Islet precursor cell (in vitro differentiated cells): Measurements from ENCODE around the gene CRHBP.
"Not testable (repeated sequence)": the region's sequence is repeated elsewhere in the genome, so short reads cannot be mapped to it uniquely, and the experiment has no call there.

Experiments used
- DNase-seq: peaks from one replicate; pipeline ENCODE4 v3.0.0-alpha.2; 2018

Gene CRHBP

DNA sequence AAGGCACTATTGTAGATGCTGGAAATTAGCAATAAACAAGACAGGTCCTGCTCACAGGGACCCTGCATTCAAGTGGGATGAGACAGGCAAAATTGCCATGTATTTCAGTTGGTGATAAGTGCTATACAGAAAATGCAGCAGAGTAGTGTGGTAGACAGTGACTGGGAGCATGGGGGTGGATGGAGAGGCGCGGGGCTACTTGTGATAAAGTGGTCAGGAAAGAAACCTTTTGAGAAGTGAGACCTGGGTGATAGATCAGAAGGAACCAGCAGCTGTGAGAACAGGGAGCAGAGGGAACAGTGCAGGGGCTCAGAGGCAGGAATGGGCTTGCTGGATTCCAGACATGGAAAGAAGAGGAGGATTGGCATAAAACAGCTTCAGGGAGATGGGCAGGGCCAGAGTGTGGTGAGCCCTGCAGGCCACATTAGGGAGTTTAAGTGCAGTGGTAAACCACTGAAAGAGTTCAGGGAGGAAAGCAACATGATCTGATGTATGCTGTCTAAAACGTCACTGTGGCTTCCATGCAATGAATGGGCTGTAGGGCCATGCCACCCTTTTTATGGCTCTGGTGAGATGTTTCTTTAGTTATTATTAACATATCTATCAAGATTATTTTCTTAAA lies 7.3 kb downstream of the CRHBP start:
- DNase-seq = peak; percentile 83

DNA sequence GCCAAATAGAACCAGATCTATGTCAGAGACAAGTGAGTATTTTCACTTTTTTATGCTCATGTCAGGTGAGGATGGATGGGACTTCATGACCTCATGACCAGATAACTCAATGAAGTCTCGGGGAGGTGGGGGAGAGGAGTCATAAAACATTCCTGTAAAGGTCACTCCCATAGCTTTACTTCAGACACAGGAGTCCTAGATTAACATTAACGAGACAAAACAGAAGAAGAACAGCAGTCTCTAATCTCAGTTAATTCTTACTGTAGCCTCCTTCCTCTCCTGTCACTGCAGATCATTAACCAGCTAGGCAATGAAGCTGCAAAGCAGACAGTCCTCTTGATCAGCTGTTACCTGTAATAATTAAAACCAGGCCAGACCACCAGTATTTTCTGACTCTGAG lies 11.2 kb downstream of the CRHBP start:
- no peak for DNase-seq

DNA sequence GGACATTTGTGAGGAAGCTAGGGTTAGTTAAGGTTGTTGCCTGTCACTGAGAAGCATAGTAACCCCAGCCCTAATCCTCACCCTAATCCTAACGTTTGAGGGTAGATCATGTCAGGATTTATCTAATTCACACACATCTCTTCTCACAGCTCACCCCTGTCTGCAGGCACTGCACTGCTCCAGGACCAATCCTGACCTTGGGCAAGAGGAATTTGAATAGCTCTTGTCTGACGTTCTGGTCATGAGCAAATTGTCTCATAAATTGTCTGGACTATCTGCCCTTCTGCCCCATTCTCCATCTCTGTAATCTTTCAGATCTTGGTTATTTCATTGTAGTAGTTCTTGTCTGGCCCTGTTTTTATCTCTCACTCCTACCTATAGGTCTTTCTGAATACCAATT lies 18.7 kb downstream of the CRHBP start:
- DNase-seq = peak; percentile 75

DNA sequence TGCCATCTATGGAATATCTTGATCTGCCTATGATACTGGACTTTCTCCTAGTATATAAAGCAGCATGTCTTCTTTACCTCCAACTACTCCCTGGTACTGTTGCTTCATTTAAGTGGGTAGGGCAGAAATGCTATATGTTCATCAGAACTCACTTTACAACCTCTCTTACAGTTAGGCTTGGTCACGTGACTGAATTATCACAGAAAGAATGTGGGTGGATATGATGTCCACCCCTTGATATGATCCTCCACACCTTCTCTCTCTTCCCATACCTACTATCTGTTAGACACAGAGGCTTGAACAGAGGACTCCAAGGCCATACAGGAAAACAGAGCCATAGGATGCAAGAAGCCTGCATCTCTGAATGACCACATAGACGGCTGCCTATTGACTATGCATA lies 19.8 kb downstream of the CRHBP start:
- DNase-seq = no peak

DNA sequence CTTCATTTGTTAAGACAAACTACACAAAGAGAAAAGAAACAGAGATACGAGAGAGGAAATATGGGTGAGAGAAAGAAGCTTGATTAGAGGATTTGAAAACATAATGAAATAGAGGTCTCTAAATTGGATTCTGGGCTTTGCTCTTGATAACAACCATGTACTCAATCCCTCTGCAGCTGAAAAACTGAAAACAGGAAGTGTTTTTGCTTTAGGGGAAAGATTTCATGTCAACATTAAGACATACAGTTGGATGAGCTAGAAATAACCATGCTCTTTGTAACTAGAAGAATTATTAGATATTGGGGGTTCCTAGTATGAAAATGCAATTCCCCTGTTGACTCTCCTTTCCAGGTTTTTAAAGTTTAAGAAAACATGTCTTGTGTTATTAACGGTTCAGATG lies 21.9 kb downstream of the CRHBP start:
- no peak for DNase-seq

DNA sequence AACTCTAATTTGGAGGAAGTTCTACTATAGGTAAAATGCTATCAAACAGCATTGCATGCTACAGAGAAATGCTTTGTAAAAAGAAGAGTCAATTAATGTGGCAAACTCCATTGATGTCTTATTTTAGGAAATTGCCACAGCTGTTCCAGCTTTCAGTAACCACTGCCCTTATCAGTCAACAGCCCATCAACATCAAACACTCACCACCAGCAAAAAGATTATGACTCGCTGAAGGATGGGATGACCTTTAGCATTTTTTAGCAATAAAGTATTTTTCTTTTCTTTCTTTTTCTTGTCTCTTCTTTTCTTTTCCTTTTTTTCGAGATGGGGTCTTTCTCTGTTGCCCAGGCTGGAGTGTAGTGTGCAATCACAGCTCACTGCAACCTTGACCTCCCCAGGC lies 26.0 kb downstream of the CRHBP start:
- DNase-seq = no peak

DNA sequence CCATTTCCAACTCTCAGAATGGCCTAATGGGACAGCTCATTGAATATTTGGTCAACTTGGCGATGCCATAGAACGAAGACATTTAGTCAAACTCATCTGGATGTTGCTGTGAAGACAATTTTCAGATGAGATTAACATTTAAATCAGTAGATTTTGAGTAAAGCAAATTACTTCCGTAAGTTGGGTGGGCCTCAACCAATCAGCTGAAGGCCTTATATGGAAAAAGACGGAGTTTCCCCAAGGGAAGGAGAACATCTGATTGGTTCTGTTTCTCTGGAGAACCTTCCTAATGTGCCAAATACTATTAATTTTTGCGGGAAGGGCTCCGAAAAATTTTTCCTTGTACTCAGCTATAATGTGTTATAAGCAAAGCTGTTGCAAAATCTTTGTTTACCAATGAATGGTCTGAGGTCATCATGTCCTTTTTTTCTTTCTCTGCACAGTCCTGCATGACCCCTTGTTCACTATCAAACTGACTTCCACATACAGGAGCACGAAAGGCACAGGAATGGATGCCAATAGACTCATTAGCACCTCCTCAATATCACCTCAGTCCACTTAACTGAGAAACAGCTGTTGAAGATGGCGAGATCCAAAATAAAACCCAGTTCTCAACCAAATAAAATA lies 27.8 kb downstream of the CRHBP start:
- DNase-seq = no peak

DNA sequence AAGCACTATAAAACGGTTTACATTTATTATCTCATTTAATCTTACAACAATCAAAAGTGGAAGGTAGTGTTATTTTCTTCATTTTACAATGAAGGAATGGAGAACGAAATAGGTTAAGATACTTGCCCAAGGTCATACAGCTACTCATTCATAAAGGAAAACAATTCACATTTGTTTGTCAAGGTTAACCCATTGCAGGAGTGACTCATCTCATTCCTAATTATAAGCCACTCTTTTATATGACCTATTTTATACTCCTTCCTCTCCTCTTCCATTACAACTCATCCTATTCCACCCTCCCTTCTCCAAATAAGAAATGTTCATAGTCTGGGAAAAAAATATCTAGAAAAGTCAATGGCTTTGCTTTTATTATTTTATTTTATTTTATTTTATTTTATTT lies 29.6 kb downstream of the CRHBP start:
- DNase-seq = no peak

DNA sequence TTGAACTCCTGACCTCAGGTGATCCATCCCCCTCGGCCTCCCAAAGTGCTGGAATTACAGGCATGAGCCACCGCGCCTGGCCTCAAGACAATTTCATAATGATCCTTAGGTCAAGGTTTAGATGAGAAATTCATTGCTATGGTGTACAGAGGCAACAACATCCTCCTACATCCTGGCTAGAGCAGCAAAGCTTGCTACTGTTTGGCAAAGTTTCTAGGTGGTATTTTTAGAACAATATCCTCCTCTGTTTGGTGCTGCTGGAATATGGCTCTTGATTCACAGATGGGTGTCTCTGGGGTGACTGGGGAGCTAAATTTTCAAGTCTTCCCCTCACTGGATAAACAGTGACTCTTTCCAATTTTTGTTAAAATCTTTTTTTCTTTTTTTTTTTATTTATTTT lies 30.6 kb downstream of the CRHBP start:
- no peak for DNase-seq

DNA sequence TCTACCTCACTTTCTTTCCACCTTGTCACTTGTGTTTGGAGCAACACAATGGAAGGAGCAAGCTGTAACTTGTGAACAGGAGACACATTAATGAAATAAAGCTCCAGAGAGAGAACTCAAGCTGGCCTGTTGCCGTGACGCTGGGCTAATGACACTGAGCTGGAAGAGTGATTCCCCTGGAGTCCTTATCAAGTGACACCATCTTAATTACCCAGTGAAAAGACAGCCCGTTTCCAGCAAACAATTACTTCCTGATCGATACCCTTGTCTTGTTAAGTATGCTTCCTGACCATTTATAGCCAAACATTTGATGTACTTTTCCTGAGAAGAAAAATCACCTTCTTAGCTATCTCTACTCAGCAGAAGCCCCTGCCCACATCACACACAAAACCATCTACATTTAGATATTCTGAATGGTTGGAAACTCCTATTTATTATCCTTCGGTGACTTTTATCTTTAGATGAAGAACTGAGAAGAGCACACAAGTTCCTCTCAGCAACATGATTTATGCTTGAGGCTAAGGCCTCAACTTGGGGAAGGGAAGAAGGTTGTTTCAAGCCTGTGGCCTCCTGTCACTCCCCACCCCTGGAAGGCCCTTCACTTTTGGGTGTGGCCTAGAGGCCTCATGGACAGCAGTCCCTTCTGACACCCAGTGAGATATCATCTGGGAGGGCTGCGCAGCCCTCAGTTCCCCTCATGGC lies 34.1 kb downstream of the CRHBP start:
- no peak for DNase-seq

DNA sequence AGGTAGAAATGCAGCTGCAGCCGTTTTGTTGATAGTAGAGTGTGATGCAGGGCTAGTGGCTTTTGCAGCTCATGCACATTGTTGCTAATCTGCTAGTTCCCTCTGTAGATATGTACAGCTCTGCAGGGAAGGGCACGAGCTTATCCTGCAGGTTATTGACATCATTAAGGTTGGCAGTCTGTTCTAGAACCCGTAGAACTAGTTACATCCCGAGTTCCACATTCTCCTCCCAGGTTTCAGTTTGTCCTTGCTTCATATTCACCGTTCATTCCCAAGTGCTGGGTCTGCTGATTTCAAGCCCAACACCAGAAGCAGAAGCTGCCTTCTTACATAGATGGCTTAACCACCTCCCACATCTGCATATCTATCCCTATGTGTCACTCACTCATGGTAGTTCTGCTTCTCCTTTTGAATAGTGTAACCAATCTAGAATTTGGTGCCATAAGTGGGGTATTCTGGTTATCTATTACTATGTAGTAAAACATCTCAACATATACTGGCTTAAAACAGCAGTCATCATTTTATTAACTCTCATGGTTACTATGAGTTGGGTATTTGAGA lies 38.1 kb downstream of the CRHBP start:
- no peak for DNase-seq

DNA sequence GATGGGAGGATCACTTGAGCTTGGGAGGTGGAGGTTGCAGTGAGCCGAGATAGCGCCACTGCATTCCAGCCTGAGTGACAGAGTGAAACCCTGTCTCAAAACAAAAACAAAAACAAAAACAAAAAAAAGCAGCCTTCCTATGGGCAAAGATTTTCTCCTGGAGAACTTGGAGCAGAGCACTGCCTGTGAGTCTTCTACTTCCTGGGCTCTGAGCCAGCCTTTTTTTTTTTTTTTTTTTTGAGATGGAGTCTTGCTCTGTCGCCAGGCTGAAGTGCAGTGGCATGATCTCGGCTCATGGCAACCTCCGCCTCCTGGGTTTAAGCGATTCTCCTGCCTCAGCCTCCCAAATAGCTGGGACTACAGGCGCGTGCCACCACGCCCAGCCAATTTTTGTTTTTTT lies 40.6 kb downstream of the CRHBP start:
- not testable (repeated sequence) for DNase-seq

DNA sequence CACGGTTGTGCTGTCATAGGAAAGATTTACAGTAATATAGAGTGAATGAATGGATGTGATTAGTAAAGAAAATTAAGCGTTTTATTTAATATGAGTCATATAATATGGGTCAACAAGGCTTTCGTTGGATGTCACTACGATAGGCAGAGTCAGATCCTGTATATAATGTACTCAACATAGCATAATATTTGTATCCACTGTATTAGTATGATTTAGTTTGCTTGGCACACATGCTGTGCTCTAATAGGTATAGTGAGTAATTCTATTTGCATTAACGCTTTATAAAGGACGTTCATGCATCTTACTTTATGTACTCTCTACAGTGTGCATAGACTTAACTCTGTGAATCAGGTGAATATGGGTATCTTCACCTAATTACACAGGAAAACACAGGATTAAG lies 41.5 kb downstream of the CRHBP start:
- no peak for DNase-seq

DNA sequence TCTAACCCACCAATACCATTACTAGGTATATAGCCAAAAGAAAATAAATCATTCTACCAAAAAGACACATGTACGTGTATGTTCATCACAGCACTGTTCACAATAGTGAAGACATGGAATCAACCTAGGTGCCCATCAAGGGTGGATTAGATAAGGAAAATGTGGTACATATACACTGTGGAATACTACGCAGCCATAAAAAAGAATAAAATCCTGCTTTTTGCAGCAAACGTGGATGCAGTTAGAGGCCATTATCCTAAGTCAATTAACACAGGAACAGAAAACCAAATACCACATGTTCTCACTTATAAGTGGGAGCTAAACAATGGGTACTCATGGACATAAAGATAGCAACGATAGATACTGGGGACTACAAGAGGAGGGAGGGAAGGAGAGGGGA lies 45.4 kb downstream of the CRHBP start:
- DNase-seq = not testable (repeated sequence)

DNA sequence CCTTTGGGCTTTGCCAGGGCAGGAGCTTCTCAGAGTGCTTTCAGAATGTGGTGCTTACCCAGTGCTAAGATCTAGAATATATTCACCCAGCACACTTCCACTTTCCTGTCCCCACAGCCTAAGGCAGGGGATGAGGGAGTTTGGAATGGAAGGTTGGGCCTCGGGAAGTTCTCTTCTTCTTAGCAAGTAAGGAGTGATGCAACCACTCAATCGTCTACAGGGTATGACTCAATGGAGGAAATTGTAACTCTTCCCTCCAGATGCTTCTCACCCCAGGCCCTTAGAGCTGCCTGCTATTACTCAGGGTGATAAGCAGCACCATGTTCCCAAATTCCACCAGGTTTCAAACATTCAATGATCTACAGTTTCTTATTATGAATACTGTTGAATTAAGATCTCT lies 46.6 kb downstream of the CRHBP start:
- DNase-seq = peak; percentile 80

DNA sequence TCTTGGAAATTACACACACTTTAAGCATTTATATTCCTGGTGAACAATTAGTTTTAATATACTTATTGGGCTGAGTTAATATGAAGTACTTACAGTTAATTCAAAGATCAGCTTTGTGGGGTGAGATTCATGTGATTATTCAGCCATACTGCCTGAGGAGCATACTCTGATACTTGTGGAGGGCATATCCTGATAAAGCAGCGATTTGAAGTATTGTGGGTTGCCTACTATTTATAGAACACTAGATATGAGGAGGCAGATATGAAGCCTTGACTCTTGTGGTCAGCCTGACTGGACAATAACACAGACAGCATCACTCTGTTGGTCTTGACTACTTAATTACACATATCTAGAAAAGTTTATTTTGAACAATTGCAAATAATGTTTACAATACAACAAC lies 50.4 kb downstream of the CRHBP start:
- no peak for DNase-seq

DNA sequence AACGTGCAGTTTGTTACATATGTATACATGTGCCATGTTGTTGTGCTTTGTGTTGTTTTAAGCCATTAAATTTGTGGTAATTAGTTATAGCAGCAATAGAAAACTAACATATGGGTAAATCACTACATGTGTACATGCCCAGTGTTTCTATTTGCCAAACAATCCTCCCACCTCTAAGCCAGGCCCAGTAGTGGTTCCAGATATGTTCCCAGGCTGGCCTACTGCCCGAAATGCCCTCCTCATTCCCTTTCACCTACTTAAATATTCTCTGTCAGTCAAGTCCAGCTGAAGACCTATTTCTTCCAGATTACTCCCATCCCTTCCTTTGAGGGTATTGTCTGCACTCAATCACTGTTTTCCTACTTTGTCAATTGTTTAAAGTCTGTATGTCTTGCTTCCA lies 53.3 kb downstream of the CRHBP start:
- no peak for DNase-seq

DNA sequence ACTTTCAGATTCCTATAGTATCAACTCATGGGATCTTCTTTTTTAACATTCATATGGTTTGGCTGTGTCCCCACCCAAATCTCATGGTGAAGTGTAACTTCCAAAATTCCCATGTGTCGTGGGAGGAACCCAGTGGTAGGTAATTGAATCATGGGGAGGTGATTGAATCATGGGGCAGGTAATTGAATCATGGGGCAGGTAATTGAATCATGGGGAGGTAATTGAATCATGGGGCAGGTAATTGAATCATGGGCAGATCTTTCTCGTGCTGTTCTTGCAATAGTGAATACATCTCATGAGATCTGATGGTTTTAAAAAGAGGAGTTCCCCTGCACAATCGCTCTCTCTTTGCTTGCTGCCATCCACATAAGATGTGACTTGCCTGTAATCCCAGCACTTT lies 55.6 kb downstream of the CRHBP start:
- no peak for DNase-seq

DNA sequence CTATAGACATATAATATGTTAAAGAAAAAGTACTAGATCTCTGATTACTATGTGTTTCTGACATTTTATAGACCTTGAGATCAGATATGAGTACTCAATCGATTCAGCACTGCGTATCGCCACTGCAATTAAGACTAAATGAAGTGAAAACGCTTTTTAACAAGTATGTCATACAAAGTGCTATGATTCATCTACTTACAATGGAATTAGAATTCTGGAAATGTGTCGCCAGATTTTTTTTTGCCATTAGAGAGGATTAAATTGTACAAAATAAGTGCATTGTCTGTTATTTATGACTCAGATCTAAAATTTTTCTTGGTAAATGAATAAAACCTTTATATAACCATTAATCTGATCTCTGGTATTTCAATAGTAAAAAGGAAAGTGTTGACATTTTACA lies 57.4 kb downstream of the CRHBP start:
- no peak for DNase-seq

DNA sequence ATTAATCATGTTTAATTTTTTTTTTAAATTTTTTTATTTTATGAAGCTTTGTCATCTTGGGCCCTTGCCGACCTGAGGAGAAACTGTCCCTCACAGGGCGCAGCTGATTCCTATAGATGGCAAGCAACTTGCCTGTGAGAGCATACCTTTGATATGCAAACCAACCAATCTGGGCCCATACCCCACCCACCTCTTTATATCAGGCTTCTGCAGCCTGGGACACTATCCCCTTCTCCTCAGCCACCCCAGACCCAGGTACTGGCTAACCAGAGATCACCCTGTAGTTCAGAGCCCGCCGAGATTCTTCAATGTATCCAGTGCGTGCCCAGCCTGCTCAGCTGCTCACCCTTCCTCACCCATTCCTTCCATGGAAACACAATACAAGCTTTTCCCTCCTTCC lies 58.7 kb downstream of the CRHBP start:
- DNase-seq = no peak

DNA sequence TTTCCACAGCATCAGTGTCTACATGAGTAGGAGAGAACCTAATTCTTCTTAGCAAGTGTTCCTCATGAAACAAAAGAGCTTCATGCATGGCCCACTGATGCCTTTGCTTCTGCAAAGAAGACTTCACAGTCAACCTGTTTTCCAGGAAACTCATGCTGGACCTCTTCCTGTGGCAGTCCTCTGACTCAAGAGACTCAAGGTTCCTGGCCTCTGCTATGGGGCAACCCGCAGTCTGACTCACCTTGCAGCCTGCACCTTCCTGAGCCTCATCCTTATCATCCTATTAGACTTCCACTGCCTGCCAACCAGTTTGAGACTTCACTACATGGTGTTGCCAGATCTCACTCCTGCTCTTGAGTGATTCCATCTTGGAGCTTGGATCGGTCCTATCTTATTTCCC lies 59.8 kb downstream of the CRHBP start:
- DNase-seq = no peak

DNA sequence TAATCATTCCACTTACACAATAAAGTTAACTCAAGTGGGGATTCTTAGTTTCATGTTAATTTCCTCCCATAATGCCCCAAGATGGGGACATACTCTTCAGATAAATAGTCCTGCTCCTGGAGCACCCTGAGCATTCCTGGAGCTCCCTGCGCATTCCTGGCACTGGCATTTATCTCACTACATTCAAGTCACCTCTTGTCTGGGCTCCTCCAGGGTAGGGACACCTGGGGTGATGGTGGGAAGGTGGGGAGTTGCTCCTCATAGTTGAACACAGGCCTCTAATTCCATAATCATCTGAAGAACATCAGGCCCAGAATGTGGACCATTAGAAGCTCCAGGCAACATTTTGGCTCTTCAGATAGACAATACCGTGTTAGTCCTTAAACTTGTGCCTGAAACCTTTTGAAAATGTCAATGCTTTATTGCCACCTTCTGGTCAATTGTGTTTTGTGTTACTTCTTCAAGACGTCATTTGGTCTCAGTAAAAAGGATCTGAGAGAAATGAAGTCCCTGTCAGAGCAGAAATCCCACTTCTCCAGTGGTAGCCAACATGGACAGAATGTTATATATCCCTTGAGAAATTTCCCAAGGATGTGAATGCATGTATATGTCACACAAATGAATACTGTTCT lies 63.2 kb downstream of the CRHBP start:
- DNase-seq = no peak

DNA sequence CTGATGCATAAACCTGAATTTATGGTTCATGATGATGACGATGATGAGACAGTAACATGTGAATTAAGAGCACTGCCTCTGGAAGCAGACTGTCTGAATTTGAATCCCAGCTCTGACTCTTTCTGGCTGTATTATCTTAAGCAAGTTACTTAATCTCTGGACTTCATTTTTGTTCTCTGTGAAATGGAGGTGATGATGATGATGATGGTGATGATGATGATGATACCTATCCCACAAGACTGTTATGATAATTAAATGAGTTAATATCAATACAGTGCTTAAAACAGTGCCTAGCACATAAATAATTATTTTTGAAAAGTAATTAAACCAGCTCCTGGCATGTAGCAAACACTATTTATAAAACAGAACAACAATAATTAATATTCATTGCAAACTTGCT lies 64.1 kb downstream of the CRHBP start:
- no peak for DNase-seq

DNA sequence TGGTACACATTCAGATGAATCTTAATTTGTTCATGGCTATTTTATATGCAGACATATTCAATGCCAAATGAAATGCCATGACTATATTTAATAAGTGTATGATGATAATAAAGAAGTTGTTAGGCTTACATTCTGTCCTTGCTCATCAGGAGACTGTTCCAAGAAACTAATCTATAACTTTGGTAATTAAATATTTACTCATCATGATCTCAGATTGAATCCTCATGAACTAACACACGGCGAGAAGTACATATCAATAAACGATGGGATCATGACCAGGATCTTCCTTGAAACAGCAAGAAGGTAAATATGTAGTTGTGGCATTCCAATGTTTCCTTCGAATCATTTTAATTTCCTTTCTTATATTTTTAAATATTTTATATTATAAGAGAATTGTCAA lies 64.8 kb downstream of the CRHBP start:
- DNase-seq = no peak
